GM12878 (cell line): ENCODE data around the gene PMS1.

Source experiments
- BACH1 ChIP-seq: fragments of 450-650 bp; IDR thresholded peaks from 2 replicates; pipeline ENCODE4 v1.6.1; 2017; ENCODE audit warnings: mild to moderate bottlenecking, borderline replicate concordance
- BHLHE40 ChIP-seq, 2 experiments: fragments of 450-650 bp in 1 of 2; IDR thresholded peaks; 2 replicates each; pipeline ENCODE4 v1.6.1; 2011 to 2017; ENCODE audit warnings: low read depth in 2 of 2, borderline replicate concordance in 1 of 2, improper control_type of control experiment in 1 of 2, low read length in 1 of 2, mild to moderate bottlenecking in 1 of 2
- EZH2 ChIP-seq: IDR thresholded peaks from 2 replicates; pipeline ENCODE4 v1.6.1; 2012; ENCODE audit warnings: low read depth, mild to moderate bottlenecking, control low read depth, inconsistent platforms, low read length, borderline replicate concordance; ENCODE audit not compliant: control insufficient read depth
- HDGF ChIP-seq: fragments of 450-650 bp; IDR thresholded peaks from 2 replicates; pipeline ENCODE4 v1.6.1; 2016; ENCODE audit warnings: antibody characterized with exemption
- MEF2A ChIP-seq: IDR thresholded peaks from 2 replicates; pipeline ENCODE4 v1.6.1; 2011; ENCODE audit warnings: low read depth, mild to moderate bottlenecking, low read length, moderate library complexity; ENCODE audit not compliant: insufficient read depth
- NFYB ChIP-seq: IDR thresholded peaks from 2 replicates; pipeline ENCODE4 v1.6.1; 2011; ENCODE audit warnings: low read depth, mild to moderate bottlenecking, low read length, improper control_type of control experiment, moderate library complexity; ENCODE audit not compliant: insufficient read depth
- POLR2AphosphoS5 ChIP-seq: IDR thresholded peaks from 2 replicates; pipeline ENCODE4 v1.6.1; 2011; ENCODE audit warnings: mild to moderate bottlenecking, low read length, inconsistent platforms
- SPI1 ChIP-seq: IDR thresholded peaks from 2 replicates; pipeline ENCODE4 v1.6.1; 2011; ENCODE audit warnings: low read depth, mild to moderate bottlenecking, low read length, moderate library complexity, borderline replicate concordance; ENCODE audit not compliant: insufficient read depth
- TCF3 ChIP-seq: IDR thresholded peaks from 2 replicates; pipeline ENCODE4 v1.6.1; 2012; ENCODE audit warnings: low read depth, mild to moderate bottlenecking, low read length, borderline replicate concordance; ENCODE audit not compliant: insufficient read depth
- ZSCAN29 ChIP-seq: fragments of 450-650 bp; IDR thresholded peaks from 2 replicates; pipeline ENCODE4 v1.6.1; 2017; ENCODE audit warnings: mild to moderate bottlenecking, moderate library complexity
- TF ChIP-seq, protein P1 (sequence below), 3 experiments: IDR thresholded peaks in 2 of 3; conservative IDR thresholded peaks in 1 of 3; 2 replicates each; pipeline ENCODE4 v1.5.1; 2011; ENCODE audit warnings: low read depth in 3 of 3, low read length in 3 of 3, mild to moderate bottlenecking in 3 of 3, control low read depth in 2 of 3, moderate library complexity in 2 of 3, inconsistent platforms in 1 of 3, mixed read lengths in 1 of 3; ENCODE audit not compliant: control insufficient read depth in 2 of 3, insufficient read depth in 1 of 3; ENCODE audit errors: extremely low read depth in 1 of 3
- TF ChIP-seq, protein P2 (sequence below): fragments of 450-650 bp; IDR thresholded peaks from 2 replicates; pipeline ENCODE4 v1.6.1; 2017; ENCODE audit warnings: low read depth, mild to moderate bottlenecking, moderate library complexity
- TF ChIP-seq, protein P3 (sequence below): IDR thresholded peaks from 2 replicates; pipeline ENCODE4 v1.6.1; 2011; ENCODE audit warnings: borderline replicate concordance, low read depth, mild to moderate bottlenecking, moderate library complexity, low read length; ENCODE audit not compliant: insufficient read depth, poor library complexity, severe bottlenecking

DNA sequence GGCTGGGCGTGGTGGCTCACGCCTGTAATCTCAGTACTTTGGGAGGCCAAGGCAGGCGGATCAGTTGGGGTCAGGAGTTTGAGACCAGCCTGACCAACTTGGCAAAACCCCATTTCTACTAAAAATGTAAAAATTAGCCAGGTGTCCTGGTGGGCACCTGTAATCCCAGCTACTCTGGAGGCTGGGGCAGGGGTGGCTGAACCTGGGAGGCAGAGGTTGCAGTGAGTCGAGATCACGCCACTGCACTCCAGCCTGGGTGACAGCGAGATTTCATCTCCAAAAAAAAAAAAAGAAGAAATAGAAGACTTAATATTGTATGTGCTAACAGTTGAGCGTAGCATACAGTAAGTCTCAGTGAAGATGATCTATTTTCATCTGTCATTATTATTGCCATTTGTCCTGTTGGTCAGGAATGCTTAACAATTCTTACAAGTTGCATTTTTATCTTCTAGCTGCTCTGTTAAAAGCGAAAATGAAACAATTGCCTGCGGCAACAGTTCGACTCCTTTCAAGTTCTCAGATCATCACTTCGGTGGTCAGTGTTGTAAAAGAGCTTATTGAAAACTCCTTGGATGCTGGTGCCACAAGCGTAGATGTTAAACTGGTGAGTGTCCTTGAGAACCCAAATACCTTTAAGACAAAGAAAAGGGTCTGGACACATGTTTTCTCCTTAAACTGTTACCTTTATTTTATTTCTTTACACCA is 7.2 kb downstream of the PMS1 start:
- TF ChIP-seq EZH2 (no peak), HDGF (no peak), ZSCAN29 (no peak), SPI1 (no peak), NFYB (no peak), BHLHE40 (IDR thresholded peaks at IDR 0.05; ENCODE audit: borderline replicate concordance in 1 of 2, low read depth in 2 of 2, low read length in 1 of 2) (no peak), TCF3 (no peak), POLR2AphosphoS5 (no peak), BACH1 (no peak), MEF2A (no peak)
- TF ChIP-seq, protein P1, sequence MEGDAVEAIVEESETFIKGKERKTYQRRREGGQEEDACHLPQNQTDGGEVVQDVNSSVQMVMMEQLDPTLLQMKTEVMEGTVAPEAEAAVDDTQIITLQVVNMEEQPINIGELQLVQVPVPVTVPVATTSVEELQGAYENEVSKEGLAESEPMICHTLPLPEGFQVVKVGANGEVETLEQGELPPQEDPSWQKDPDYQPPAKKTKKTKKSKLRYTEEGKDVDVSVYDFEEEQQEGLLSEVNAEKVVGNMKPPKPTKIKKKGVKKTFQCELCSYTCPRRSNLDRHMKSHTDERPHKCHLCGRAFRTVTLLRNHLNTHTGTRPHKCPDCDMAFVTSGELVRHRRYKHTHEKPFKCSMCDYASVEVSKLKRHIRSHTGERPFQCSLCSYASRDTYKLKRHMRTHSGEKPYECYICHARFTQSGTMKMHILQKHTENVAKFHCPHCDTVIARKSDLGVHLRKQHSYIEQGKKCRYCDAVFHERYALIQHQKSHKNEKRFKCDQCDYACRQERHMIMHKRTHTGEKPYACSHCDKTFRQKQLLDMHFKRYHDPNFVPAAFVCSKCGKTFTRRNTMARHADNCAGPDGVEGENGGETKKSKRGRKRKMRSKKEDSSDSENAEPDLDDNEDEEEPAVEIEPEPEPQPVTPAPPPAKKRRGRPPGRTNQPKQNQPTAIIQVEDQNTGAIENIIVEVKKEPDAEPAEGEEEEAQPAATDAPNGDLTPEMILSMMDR (IDR thresholded peaks at IDR 0.05 in 2 of 3, conservative IDR thresholded peaks at IDR 0.05 in 1 of 3; ENCODE audit: control insufficient read depth in 2 of 3, extremely low read depth in 1 of 3, insufficient read depth in 1 of 3, low read depth in 3 of 3, low read length in 3 of 3): no peak
- TF ChIP-seq, protein P2, sequence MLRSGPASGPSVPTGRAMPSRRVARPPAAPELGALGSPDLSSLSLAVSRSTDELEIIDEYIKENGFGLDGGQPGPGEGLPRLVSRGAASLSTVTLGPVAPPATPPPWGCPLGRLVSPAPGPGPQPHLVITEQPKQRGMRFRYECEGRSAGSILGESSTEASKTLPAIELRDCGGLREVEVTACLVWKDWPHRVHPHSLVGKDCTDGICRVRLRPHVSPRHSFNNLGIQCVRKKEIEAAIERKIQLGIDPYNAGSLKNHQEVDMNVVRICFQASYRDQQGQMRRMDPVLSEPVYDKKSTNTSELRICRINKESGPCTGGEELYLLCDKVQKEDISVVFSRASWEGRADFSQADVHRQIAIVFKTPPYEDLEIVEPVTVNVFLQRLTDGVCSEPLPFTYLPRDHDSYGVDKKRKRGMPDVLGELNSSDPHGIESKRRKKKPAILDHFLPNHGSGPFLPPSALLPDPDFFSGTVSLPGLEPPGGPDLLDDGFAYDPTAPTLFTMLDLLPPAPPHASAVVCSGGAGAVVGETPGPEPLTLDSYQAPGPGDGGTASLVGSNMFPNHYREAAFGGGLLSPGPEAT: no peak
- TF ChIP-seq, protein P3, sequence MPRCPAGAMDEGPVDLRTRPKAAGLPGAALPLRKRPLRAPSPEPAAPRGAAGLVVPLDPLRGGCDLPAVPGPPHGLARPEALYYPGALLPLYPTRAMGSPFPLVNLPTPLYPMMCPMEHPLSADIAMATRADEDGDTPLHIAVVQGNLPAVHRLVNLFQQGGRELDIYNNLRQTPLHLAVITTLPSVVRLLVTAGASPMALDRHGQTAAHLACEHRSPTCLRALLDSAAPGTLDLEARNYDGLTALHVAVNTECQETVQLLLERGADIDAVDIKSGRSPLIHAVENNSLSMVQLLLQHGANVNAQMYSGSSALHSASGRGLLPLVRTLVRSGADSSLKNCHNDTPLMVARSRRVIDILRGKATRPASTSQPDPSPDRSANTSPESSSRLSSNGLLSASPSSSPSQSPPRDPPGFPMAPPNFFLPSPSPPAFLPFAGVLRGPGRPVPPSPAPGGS: no peak
